Measurements from ENCODE around the gene P3H1. TPM values are rescaled to one million over a fixed set of nuclear protein-coding genes. Genes with fewer than 3 reads are reported as not detected.

Gene P3H1
- total and polyA plus RNA-seq, 2 experiments from 2014 or later, result 51.1 to 75.1 TPM

DNA sequence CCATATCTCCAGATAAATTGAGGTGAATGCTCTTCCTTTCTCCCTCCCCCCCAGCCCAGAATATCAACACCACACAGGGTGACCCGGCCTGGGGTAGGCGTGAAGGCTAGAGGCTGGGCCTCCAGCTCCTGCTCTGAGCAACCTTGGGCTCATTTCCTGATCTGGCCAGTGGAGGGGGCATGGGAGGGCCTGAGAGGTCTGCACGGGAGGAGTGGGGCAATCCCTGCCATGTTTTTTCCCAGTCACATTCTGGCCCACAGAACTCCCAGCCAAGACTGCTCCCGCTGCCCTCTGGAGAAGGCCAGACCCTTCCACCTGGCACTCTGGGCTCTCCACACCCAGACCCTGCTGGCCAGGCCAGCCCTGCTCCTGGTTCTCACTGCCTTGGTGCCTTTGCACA lies 30.7 kb downstream of the P3H1 start:
- peaks cover 2% of the 10 kb centered on the region; the same call in 1 of the 3 replicates for H3K36me3 Mint-ChIP-seq (ENCODE audit: low read depth)
- no peaks in the 10 kb centered on the region for H3K9me3 Mint-ChIP-seq
- peaks cover 24% of the 10 kb centered on the region for H3K4me1 Mint-ChIP-seq
- no peaks in the 10 kb centered on the region for H3K79me2 ChIP-seq (replicated peaks; ENCODE audit: insufficient read depth)
- no peaks in the 10 kb centered on the region for H3F3A ChIP-seq (replicated peaks; ENCODE audit: low read depth)
- no peak overlapping the region for H3K4me3 ChIP-seq
- TF ChIP-seq, protein P1, sequence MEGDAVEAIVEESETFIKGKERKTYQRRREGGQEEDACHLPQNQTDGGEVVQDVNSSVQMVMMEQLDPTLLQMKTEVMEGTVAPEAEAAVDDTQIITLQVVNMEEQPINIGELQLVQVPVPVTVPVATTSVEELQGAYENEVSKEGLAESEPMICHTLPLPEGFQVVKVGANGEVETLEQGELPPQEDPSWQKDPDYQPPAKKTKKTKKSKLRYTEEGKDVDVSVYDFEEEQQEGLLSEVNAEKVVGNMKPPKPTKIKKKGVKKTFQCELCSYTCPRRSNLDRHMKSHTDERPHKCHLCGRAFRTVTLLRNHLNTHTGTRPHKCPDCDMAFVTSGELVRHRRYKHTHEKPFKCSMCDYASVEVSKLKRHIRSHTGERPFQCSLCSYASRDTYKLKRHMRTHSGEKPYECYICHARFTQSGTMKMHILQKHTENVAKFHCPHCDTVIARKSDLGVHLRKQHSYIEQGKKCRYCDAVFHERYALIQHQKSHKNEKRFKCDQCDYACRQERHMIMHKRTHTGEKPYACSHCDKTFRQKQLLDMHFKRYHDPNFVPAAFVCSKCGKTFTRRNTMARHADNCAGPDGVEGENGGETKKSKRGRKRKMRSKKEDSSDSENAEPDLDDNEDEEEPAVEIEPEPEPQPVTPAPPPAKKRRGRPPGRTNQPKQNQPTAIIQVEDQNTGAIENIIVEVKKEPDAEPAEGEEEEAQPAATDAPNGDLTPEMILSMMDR (conservative IDR thresholded peaks at IDR 0.05; ENCODE audit: low read depth in 2 of 2), result peak; percentile 11 to 62; a peak in 2 of 4 replicates
- TF ChIP-seq NANOG (IDR thresholded peaks at IDR 0.05; ENCODE audit: borderline replicate concordance), result no peak
- H3K27me3 Mint-ChIP-seq (ENCODE audit: insufficient read depth, low read depth, poor library complexity), result peaks cover 7% of the 10 kb centered on the region
- H3K4me3 Mint-ChIP-seq, result no peak overlapping the region
- no peaks in the 10 kb centered on the region for H3K9me2 ChIP-seq (ENCODE audit: insufficient read depth)
- H3K36me3 ChIP-seq (ENCODE audit: insufficient read depth), result no peaks in the 10 kb centered on the region
- H3K27ac ChIP-seq (ENCODE audit: low read depth), result no peak overlapping the region
- H3K4me2 ChIP-seq, result no peak overlapping the region
- no peaks in the 10 kb centered on the region for H4K20me1 ChIP-seq (replicated peaks; ENCODE audit: insufficient read depth)
- peaks cover 11% of the 10 kb centered on the region for H3K4me1 ChIP-seq (ENCODE audit: insufficient read depth)
- H3K27me3 ChIP-seq (ENCODE audit: insufficient read depth), result no peaks in the 10 kb centered on the region
- DNase-seq (ENCODE audit: low spot score) (peak; percentile 64), ATAC-seq (peak; percentile 7; the same call in 2 of the 3 replicates)
- no peak overlapping the region for H3K27ac Mint-ChIP-seq
- no peak overlapping the region for H2AFZ ChIP-seq

DNA sequence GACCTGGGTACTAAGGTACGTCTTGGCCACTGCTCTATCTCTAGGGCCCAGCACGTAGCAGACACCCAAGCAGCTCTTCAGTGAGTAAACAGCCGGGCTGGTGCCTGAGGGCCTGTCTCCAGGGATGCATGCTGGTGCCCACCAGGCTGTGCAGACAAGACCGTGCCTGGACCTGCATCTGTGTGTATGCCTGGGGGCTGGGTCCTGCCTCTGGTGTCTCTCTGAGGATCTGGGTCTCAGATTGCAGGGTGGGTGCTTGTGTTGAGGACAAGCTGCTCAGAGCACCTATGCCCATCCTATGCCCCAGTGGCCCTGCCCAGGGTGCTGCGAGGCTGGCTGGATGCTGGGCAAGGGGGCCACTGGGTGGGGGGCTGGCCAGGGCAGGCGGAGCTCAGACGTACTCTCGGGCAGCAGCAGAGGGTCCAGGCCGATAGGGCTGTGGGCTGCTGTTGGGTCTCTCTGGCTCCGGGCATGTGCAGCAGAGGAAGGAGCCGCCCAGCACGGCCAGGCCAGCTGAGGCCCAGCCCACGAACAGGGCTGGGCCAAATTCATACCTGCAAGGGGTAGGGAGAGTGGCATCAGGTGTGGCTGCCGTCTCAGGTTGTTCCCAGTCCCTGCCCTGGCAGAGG lies 31.2 kb downstream of the P3H1 start:
- no peak for ATAC-seq
- Histone ChIP-seq H2AFZ (no peak overlapping the region), H4K20me1 (replicated peaks; ENCODE audit: insufficient read depth) (no peaks in the 10 kb centered on the region), H3F3A (replicated peaks; ENCODE audit: low read depth) (no peaks in the 10 kb centered on the region), H3K27ac (ENCODE audit: low read depth) (no peak overlapping the region), H3K36me3 (ENCODE audit: insufficient read depth) (no peaks in the 10 kb centered on the region), H3K27me3 (ENCODE audit: insufficient read depth) (no peaks in the 10 kb centered on the region), H3K9me2 (ENCODE audit: insufficient read depth) (no peaks in the 10 kb centered on the region), H3K79me2 (replicated peaks; ENCODE audit: insufficient read depth) (no peaks in the 10 kb centered on the region), H3K4me1 (ENCODE audit: insufficient read depth) (peaks cover 7% of the 10 kb centered on the region), H3K4me2 (no peak overlapping the region), H3K4me3 (no peak overlapping the region)
- H3K4me3 Mint-ChIP-seq, result no peak overlapping the region
- H3K36me3 Mint-ChIP-seq (ENCODE audit: low read depth), result peaks cover 2% of the 10 kb centered on the region; the same call in 1 of the 3 replicates
- DNase-seq (ENCODE audit: low spot score), result no peak
- H3K27ac Mint-ChIP-seq, result no peak overlapping the region
- peaks cover 7% of the 10 kb centered on the region for H3K27me3 Mint-ChIP-seq (ENCODE audit: insufficient read depth, low read depth, poor library complexity)
- H3K9me3 Mint-ChIP-seq, result no peaks in the 10 kb centered on the region
- H3K4me1 Mint-ChIP-seq, result peaks cover 24% of the 10 kb centered on the region
- TF ChIP-seq JUNB (IDR thresholded peaks at IDR 0.05; ENCODE audit: unreplicated experiment) (no peak), STAT1 (IDR thresholded peaks at IDR 0.05; ENCODE audit: unreplicated experiment) (no peak), EZH2phosphoT487 (IDR thresholded peaks at IDR 0.05; ENCODE audit: unreplicated experiment) (no peak), EZH2 (IDR thresholded peaks at IDR 0.05; ENCODE audit: low read depth, unreplicated experiment) (no peak)
- TF ChIP-seq, protein P2, sequence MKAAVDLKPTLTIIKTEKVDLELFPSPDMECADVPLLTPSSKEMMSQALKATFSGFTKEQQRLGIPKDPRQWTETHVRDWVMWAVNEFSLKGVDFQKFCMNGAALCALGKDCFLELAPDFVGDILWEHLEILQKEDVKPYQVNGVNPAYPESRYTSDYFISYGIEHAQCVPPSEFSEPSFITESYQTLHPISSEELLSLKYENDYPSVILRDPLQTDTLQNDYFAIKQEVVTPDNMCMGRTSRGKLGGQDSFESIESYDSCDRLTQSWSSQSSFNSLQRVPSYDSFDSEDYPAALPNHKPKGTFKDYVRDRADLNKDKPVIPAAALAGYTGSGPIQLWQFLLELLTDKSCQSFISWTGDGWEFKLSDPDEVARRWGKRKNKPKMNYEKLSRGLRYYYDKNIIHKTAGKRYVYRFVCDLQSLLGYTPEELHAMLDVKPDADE (IDR thresholded peaks at IDR 0.05), result no peak
- TF ChIP-seq, protein P3, sequence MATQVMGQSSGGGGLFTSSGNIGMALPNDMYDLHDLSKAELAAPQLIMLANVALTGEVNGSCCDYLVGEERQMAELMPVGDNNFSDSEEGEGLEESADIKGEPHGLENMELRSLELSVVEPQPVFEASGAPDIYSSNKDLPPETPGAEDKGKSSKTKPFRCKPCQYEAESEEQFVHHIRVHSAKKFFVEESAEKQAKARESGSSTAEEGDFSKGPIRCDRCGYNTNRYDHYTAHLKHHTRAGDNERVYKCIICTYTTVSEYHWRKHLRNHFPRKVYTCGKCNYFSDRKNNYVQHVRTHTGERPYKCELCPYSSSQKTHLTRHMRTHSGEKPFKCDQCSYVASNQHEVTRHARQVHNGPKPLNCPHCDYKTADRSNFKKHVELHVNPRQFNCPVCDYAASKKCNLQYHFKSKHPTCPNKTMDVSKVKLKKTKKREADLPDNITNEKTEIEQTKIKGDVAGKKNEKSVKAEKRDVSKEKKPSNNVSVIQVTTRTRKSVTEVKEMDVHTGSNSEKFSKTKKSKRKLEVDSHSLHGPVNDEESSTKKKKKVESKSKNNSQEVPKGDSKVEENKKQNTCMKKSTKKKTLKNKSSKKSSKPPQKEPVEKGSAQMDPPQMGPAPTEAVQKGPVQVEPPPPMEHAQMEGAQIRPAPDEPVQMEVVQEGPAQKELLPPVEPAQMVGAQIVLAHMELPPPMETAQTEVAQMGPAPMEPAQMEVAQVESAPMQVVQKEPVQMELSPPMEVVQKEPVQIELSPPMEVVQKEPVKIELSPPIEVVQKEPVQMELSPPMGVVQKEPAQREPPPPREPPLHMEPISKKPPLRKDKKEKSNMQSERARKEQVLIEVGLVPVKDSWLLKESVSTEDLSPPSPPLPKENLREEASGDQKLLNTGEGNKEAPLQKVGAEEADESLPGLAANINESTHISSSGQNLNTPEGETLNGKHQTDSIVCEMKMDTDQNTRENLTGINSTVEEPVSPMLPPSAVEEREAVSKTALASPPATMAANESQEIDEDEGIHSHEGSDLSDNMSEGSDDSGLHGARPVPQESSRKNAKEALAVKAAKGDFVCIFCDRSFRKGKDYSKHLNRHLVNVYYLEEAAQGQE (IDR thresholded peaks at IDR 0.05; ENCODE audit: unreplicated experiment), result no peak
